LNCaP clone FGC (cell line): ENCODE data around the gene ICAM3.

Experiments
- DNase-seq: peaks from one replicate; pipeline ENCODE4 v3.0.0-alpha.2; 2011; ENCODE audit warnings: low read depth
- H3K4me3 ChIP-seq: 2 replicates; pipeline ENCODE4 v1.5.1; 2011; ENCODE audit warnings: mild to moderate bottlenecking, low read depth, low read length, control low read depth
- CTCF ChIP-seq: IDR thresholded peaks from 2 replicates; pipeline ENCODE4 v1.5.1; 2012; ENCODE audit warnings: mild to moderate bottlenecking; ENCODE audit not compliant: control insufficient read depth, insufficient read depth; ENCODE audit errors: extremely low read depth

ICAM3 gene

DNA sequence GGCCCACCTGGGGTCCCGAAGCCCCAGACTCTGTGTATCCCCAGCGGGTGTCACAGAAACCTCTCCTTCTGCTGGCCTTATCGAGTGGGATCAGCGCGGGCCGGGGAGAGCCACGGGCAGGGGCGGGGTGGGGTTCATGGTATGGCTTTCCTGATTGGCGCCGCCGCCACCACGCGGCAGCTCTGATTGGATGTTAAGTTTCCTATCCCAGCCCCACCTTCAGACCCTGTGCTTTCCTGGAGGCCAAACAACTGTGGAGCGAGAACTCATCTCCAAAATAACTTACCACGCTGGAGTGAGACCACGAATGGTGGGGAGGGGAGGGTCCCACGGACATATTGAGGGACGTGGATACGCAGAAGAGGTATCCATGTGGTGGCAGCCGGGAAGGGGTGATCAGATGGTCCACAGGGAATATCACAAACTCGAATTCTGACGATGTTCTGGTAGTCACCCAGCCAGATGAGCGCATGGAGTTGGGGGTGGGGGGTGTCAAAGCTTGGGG lies 50.7 kb downstream of the ICAM3 start:
- DNase-seq, result no peak
- peak overlapping the region; percentile 37; the same call in 1 of the 2 replicates for H3K4me3 ChIP-seq
- no peak for TF ChIP-seq CTCF

DNA sequence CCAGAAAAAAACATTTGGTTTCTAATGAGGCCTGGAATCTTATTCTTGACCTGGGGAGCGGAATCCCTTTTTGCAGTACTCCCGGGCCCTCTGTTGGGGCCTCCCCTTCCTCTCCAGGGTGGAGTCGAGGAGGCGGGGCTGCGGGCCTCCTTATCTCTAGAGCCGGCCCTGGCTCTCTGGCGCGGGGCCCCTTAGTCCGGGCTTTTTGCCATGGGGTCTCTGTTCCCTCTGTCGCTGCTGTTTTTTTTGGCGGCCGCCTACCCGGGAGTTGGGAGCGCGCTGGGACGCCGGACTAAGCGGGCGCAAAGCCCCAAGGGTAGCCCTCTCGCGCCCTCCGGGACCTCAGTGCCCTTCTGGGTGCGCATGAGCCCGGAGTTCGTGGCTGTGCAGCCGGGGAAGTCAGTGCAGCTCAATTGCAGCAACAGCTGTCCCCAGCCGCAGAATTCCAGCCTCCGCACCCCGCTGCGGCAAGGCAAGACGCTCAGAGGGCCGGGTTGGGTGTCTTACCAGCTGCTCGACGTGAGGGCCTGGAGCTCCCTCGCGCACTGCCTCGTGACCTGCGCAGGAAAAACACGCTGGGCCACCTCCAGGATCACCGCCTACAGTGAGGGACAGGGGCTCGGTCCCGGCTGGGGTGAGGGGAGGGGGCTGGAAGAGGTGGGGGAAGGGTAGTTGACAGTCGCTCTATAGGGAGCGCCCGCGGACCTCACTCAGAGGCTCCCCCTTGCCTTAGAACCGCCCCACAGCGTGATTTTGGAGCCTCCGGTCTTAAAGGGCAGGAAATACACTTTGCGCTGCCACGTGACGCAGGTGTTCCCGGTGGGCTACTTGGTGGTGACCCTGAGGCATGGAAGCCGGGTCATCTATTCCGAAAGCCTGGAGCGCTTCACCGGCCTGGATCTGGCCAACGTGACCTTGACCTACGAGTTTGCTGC lies 52.4 kb downstream of the ICAM3 start, which contains the start of gene ICAM4:
Gene ICAM4 (plus strand): TSS at position 153 of the 935 bp plus-strand sequence. CDS start 58 bp downstream, at position 211.
- no peak within 1 kb of the TSS for H3K4me3 ChIP-seq
- TF ChIP-seq CTCF, result no peak
- DNase-seq, result no peak

DNA sequence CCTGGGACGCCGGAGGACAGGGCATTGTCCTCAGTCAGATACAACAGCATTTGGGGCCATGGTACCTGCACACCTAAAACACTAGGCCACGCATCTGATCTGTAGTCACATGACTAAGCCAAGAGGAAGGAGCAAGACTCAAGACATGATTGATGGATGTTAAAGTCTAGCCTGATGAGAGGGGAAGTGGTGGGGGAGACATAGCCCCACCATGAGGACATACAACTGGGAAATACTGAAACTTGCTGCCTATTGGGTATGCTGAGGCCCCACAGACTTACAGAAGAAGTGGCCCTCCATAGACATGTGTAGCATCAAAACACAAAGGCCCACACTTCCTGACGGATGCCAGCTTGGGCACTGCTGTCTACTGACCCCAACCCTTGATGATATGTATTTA lies 54.0 kb downstream of the ICAM3 start:
- no peak for DNase-seq
- TF ChIP-seq CTCF, result no peak
- H3K4me3 ChIP-seq, result no peak overlapping the region

- TF ChIP-seq CTCF, result no peak
- no peak overlapping the region for H3K4me3 ChIP-seq
- no peak for DNase-seq
Observed at GRCh38 chr19:10284960-10285278, 54.5 kb downstream of the ICAM3 start.

DNA sequence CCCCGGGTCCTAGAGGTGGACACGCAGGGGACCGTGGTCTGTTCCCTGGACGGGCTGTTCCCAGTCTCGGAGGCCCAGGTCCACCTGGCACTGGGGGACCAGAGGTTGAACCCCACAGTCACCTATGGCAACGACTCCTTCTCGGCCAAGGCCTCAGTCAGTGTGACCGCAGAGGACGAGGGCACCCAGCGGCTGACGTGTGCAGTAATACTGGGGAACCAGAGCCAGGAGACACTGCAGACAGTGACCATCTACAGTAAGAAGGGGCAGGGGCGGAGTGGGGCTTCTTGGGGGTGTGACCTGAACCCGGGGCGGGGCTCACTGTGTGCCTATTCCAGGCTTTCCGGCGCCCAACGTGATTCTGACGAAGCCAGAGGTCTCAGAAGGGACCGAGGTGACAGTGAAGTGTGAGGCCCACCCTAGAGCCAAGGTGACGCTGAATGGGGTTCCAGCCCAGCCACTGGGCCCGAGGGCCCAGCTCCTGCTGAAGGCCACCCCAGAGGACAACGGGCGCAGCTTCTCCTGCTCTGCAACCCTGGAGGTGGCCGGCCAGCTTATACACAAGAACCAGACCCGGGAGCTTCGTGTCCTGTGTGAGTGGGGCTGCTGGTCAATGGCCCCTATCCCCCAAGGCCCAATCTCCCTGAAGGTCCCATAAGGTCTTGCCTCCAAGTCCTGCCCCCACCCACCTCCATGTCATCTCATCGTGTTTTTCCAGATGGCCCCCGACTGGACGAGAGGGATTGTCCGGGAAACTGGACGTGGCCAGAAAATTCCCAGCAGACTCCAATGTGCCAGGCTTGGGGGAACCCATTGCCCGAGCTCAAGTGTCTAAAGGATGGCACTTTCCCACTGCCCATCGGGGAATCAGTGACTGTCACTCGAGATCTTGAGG lies 55.1 kb downstream of the ICAM3 start:
- no peak overlapping the region for H3K4me3 ChIP-seq
- no peak for TF ChIP-seq CTCF
- DNase-seq, result no peak
